ENCODE measurements around the gene MRPL10. TPM values are rescaled to one million over a fixed set of nuclear protein-coding genes. Genes with fewer than 3 reads are reported as not detected.

MRPL10 gene
- total and polyA plus RNA-seq, 2 experiments from 2014 or later: 50.2 to 74.7 TPM

- H3K36me3 ChIP-seq (ENCODE audit: insufficient read depth): no peaks in the 10 kb centered on the region
- ATAC-seq (no peak), DNase-seq (ENCODE audit: low spot score) (no peak)
- no peaks in the 10 kb centered on the region for H3K9me2 ChIP-seq (ENCODE audit: insufficient read depth)
- no peaks in the 10 kb centered on the region for H3K79me2 ChIP-seq (replicated peaks; ENCODE audit: insufficient read depth)
- no peaks in the 10 kb centered on the region for H3F3A ChIP-seq (replicated peaks; ENCODE audit: low read depth)
- no peaks in the 10 kb centered on the region for H3K36me3 Mint-ChIP-seq (ENCODE audit: low read depth)
- H3K4me3 ChIP-seq: no peak overlapping the region
- no peak overlapping the region for H3K27ac ChIP-seq (ENCODE audit: low read depth)
- no peak overlapping the region for H3K4me3 Mint-ChIP-seq
- no peaks in the 10 kb centered on the region for H3K4me1 Mint-ChIP-seq
- TF ChIP-seq REST (IDR thresholded peaks at IDR 0.05; ENCODE audit: unreplicated experiment) (no peak), JUNB (IDR thresholded peaks at IDR 0.05; ENCODE audit: unreplicated experiment) (no peak), EZH2 (IDR thresholded peaks at IDR 0.05; ENCODE audit: low read depth, unreplicated experiment) (no peak), NANOG (IDR thresholded peaks at IDR 0.05; ENCODE audit: borderline replicate concordance) (no peak), ZNF331 (CRISPR knock-in tag; IDR thresholded peaks at IDR 0.05; ENCODE audit: low read depth) (no peak), EZH2phosphoT487 (IDR thresholded peaks at IDR 0.05; ENCODE audit: unreplicated experiment) (no peak), CREB1 (CRISPR knock-in tag; IDR thresholded peaks at IDR 0.05; ENCODE audit: low read depth) (no peak), STAT1 (IDR thresholded peaks at IDR 0.05; ENCODE audit: unreplicated experiment) (no peak), CTCF (conservative IDR thresholded peaks at IDR 0.05; ENCODE audit: low read depth in 2 of 2) (no peak), ZNF114 (CRISPR knock-in tag; IDR thresholded peaks at IDR 0.05) (no peak), ETS1 (IDR thresholded peaks at IDR 0.05) (no peak), POLR2AphosphoS5 (IDR thresholded peaks at IDR 0.05; ENCODE audit: low read depth) (no peak)
- TF ChIP-seq, protein P1, sequence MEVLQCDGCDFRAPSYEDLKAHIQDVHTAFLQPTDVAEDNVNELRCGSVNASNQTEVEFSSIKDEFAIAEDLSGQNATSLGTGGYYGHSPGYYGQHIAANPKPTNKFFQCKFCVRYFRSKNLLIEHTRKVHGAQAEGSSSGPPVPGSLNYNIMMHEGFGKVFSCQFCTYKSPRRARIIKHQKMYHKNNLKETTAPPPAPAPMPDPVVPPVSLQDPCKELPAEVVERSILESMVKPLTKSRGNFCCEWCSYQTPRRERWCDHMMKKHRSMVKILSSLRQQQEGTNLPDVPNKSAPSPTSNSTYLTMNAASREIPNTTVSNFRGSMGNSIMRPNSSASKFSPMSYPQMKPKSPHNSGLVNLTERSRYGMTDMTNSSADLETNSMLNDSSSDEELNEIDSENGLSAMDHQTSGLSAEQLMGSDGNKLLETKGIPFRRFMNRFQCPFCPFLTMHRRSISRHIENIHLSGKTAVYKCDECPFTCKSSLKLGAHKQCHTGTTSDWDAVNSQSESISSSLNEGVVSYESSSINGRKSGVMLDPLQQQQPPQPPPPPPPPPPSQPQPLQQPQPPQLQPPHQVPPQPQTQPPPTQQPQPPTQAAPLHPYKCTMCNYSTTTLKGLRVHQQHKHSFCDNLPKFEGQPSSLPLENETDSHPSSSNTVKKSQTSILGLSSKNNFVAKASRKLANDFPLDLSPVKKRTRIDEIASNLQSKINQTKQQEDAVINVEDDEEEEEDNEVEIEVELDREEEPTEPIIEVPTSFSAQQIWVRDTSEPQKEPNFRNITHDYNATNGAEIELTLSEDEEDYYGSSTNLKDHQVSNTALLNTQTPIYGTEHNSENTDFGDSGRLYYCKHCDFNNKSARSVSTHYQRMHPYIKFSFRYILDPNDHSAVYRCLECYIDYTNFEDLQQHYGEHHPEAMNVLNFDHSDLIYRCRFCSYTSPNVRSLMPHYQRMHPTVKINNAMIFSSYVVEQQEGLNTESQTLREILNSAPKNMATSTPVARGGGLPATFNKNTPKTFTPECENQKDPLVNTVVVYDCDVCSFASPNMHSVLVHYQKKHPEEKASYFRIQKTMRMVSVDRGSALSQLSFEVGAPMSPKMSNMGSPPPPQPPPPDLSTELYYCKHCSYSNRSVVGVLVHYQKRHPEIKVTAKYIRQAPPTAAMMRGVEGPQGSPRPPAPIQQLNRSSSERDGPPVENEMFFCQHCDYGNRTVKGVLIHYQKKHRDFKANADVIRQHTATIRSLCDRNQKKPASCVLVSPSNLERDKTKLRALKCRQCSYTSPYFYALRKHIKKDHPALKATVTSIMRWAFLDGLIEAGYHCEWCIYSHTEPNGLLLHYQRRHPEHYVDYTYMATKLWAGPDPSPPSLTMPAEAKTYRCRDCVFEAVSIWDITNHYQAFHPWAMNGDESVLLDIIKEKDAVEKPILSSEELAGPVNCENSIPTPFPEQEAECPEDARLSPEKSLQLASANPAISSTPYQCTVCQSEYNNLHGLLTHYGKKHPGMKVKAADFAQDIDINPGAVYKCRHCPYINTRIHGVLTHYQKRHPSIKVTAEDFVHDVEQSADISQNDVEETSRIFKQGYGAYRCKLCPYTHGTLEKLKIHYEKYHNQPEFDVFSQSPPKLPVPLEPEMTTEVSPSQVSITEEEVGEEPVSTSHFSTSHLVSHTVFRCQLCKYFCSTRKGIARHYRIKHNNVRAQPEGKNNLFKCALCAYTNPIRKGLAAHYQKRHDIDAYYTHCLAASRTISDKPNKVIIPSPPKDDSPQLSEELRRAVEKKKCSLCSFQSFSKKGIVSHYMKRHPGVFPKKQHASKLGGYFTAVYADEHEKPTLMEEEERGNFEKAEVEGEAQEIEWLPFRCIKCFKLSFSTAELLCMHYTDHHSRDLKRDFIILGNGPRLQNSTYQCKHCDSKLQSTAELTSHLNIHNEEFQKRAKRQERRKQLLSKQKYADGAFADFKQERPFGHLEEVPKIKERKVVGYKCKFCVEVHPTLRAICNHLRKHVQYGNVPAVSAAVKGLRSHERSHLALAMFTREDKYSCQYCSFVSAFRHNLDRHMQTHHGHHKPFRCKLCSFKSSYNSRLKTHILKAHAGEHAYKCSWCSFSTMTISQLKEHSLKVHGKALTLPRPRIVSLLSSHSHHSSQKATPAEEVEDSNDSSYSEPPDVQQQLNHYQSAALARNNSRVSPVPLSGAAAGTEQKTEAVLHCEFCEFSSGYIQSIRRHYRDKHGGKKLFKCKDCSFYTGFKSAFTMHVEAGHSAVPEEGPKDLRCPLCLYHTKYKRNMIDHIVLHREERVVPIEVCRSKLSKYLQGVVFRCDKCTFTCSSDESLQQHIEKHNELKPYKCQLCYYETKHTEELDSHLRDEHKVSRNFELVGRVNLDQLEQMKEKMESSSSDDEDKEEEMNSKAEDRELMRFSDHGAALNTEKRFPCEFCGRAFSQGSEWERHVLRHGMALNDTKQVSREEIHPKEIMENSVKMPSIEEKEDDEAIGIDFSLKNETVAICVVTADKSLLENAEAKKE (CRISPR knock-in tag; IDR thresholded peaks at IDR 0.05): no peak
- no peaks in the 10 kb centered on the region for H3K4me1 ChIP-seq (ENCODE audit: insufficient read depth)
- no peak overlapping the region for H3K4me2 ChIP-seq
- H2AFZ ChIP-seq: no peak overlapping the region
- no peak overlapping the region for H3K27ac Mint-ChIP-seq
- no peaks in the 10 kb centered on the region for H3K27me3 ChIP-seq (ENCODE audit: insufficient read depth)
- no peaks in the 10 kb centered on the region; the same call in none of the 2 replicates for H4K20me1 ChIP-seq (replicated peaks; ENCODE audit: insufficient read depth)
- peaks cover 12% of the 10 kb centered on the region for H3K27me3 Mint-ChIP-seq (ENCODE audit: insufficient read depth, low read depth, poor library complexity)
- H3K9me3 Mint-ChIP-seq: no peaks in the 10 kb centered on the region
Observed at GRCh38 chr17:47800686-47801085, 30.7 kb downstream of the MRPL10 start.

Data from GM23338 (cell line).